DND-41 (cell line): ENCODE measurements around the gene C1QTNF3.

Experiments
- CTCF ChIP-seq: IDR thresholded peaks from 2 replicates; pipeline ENCODE4 v1.5.1; 2012; ENCODE audit warnings: borderline replicate concordance, low read length, moderate library complexity, mild to moderate bottlenecking; ENCODE audit not compliant: poor library complexity, severe bottlenecking; ENCODE audit errors: extremely low read depth
- EZH2 ChIP-seq: IDR thresholded peaks from 3 replicates; pipeline ENCODE4 v1.6.1; 2012; ENCODE audit warnings: borderline replicate concordance, low read depth, mild to moderate bottlenecking, moderate library complexity, low read length, inconsistent platforms; ENCODE audit not compliant: severe bottlenecking

GRCh38 chr5:34016750-34017149 is 26.3 kb downstream of the C1QTNF3 start:
- TF ChIP-seq CTCF (no peak), EZH2 (no peak)
